Mammary epithelial cell (primary cell): Measurements from ENCODE around the gene FMNL2.

Source experiments
- EZH2 ChIP-seq: IDR thresholded peaks from 2 replicates; pipeline ENCODE4 v1.6.1; 2012; ENCODE audit warnings: low read length, inconsistent platforms, borderline replicate concordance
- TF ChIP-seq, protein P1 (sequence below), 2 donors: IDR thresholded peaks in 1 of 2; conservative IDR thresholded peaks in 1 of 2; 2 replicates each; pipeline ENCODE4 v1.5.1; 2011 to 2012; ENCODE audit warnings: inconsistent platforms in 2 of 2, low read length in 2 of 2, mild to moderate bottlenecking in 2 of 2, control low read depth in 1 of 2, low read depth in 1 of 2; ENCODE audit not compliant: insufficient read depth in 1 of 2; ENCODE audit errors: extremely low read depth in 1 of 2

- TF ChIP-seq, protein P1, sequence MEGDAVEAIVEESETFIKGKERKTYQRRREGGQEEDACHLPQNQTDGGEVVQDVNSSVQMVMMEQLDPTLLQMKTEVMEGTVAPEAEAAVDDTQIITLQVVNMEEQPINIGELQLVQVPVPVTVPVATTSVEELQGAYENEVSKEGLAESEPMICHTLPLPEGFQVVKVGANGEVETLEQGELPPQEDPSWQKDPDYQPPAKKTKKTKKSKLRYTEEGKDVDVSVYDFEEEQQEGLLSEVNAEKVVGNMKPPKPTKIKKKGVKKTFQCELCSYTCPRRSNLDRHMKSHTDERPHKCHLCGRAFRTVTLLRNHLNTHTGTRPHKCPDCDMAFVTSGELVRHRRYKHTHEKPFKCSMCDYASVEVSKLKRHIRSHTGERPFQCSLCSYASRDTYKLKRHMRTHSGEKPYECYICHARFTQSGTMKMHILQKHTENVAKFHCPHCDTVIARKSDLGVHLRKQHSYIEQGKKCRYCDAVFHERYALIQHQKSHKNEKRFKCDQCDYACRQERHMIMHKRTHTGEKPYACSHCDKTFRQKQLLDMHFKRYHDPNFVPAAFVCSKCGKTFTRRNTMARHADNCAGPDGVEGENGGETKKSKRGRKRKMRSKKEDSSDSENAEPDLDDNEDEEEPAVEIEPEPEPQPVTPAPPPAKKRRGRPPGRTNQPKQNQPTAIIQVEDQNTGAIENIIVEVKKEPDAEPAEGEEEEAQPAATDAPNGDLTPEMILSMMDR (conservative IDR thresholded peaks at IDR 0.05 in 1 of 2, IDR thresholded peaks at IDR 0.05 in 1 of 2; ENCODE audit: extremely low read depth in 1 of 2, insufficient read depth in 1 of 2, low read depth in 1 of 2, low read length in 2 of 2) = no peak
- TF ChIP-seq EZH2 = no peak
Observed at GRCh38 chr2:152513681-152514080, 178.7 kb downstream of the FMNL2 start.
